ENCODE results near the gene WWOX.

Gene WWOX

GRCh38 chr16:78098595-78099270 lies 721 bp upstream of the WWOX start:
- H3K4me3 ChIP-seq (ENCODE audit: low read depth, low read length): peak overlapping the region; percentile 98
- no peak for DNase-seq (ENCODE audit: low read depth, low spot score)
- ChIA-PET CTCF (interaction anchor here (0.5 to 2.9 kb wide), 12 partner anchors 10 to 868 kb away, joined by 3 to 33 read pairs (median 4); no protein-coding TSS in a partner anchor), POLR2A (no interaction called here)
- TF ChIP-seq CTCF (IDR thresholded peaks at IDR 0.05; ENCODE audit: insufficient read depth, low read length, missing control alignments): no peak

- ChIA-PET POLR2A (no interaction called here), CTCF (interaction anchor here (0.7 to 2.9 kb wide), 17 partner anchors 11 to 930 kb away, joined by 3 to 33 read pairs (median 4); no protein-coding TSS in a partner anchor)
- peak; percentile 84 for TF ChIP-seq CTCF (IDR thresholded peaks at IDR 0.05; ENCODE audit: insufficient read depth, low read length, missing control alignments)
- no peak for DNase-seq (ENCODE audit: low read depth, low spot score)
- H3K4me3 ChIP-seq (ENCODE audit: low read depth, low read length): peak overlapping the region; percentile 98
These were observed 636 bp downstream of the WWOX start for GRCh38 chr16:78100112-78100467.

GRCh38 chr16:78102122-78102660 lies 2.7 kb downstream of the WWOX start:
- no peak for TF ChIP-seq CTCF (IDR thresholded peaks at IDR 0.05; ENCODE audit: insufficient read depth, low read length, missing control alignments)
- no peak for DNase-seq (ENCODE audit: low read depth, low spot score)
- ChIA-PET CTCF (interaction anchor here (1.4 kb wide), 1 partner anchor 427 kb away, joined by 3 read pairs; no protein-coding TSS in a partner anchor), POLR2A (no interaction called here)
- H3K4me3 ChIP-seq (ENCODE audit: low read depth, low read length): no peak overlapping the region

GRCh38 chr16:78102865-78103264 lies 3.4 kb downstream of the WWOX start:
- DNase-seq (ENCODE audit: low read depth, low spot score): no peak
- CTCF ChIA-PET: interaction anchor here (1.4 kb wide), 1 partner anchor 428 kb away, joined by 3 read pairs; no protein-coding TSS in a partner anchor
- POLR2A ChIA-PET: no interaction called here
- no peak for TF ChIP-seq CTCF (IDR thresholded peaks at IDR 0.05; ENCODE audit: insufficient read depth, low read length, missing control alignments)
- no peak overlapping the region for H3K4me3 ChIP-seq (ENCODE audit: low read depth, low read length)

- no peak for TF ChIP-seq CTCF (IDR thresholded peaks at IDR 0.05; ENCODE audit: insufficient read depth, low read length, missing control alignments)
- CTCF ChIA-PET: no interaction called here
- DNase-seq (ENCODE audit: low read depth, low spot score): no peak
- H3K4me3 ChIP-seq (ENCODE audit: low read depth, low read length): no peak overlapping the region
- POLR2A ChIA-PET: no interaction called here
These were observed 6.1 kb downstream of the WWOX start for GRCh38 chr16:78105517-78105916.

GRCh38 chr16:78106686-78107085 lies 7.2 kb downstream of the WWOX start:
- TF ChIP-seq CTCF (IDR thresholded peaks at IDR 0.05; ENCODE audit: insufficient read depth, low read length, missing control alignments): no peak
- ChIA-PET POLR2A (no interaction called here), CTCF (interaction anchor here (1.2 kb wide), 1 partner anchor 16 kb away, joined by 3 read pairs; no protein-coding TSS in a partner anchor)
- no peak for DNase-seq (ENCODE audit: low read depth, low spot score)
- H3K4me3 ChIP-seq (ENCODE audit: low read depth, low read length): no peak overlapping the region

Measured in AG04449 (cell line).